ENCODE results near the gene TBC1D22A.

- no peak for TF ChIP-seq CTCF (IDR thresholded peaks at IDR 0.05)
- TF ChIP-seq POLR2A (IDR thresholded peaks at IDR 0.05) = no peak
Observed at GRCh38 chr22:46976598-46976997, 214.1 kb downstream of the TBC1D22A start.
